Measurements from ENCODE around the gene DUSP2.

The DUSP2 gene

DNA sequence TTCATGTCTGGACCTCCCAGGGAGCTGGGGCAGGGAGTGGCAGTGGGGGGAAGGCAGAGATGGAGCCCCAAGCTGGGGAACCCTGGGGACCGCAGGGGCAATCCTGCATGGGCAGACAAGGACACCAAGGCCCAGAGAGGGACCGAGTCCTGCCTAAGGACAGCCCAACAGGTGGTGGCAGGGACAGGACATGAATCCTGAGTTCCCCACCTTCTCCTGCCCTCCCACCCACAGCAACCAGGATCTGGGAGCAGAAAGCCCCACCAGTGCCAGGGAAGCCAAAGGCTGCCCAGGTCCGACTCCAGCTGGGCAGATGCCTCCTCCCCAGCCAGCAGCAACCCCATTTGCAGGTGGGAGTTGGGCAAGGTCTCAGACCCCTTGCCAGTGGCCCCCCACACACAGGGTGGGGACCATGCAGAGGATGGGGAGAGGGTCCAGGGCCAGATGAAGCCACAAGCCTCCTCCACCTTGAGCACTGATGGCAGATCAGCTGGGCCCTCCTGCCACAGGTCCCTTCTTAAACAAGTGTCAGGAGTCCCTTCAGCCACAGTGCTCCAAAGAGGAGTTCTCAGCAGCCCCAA lies 35.2 kb downstream of the DUSP2 start:
- DNase-seq, result no peak
- Histone ChIP-seq H3K9me2 (replicated peaks; ENCODE audit: insufficient read depth, low read length) (no peaks in the 10 kb centered on the region), H3K27me3 (replicated peaks; ENCODE audit: insufficient read depth, low read length) (peaks cover 21% of the 10 kb centered on the region), H3K4me1 (ENCODE audit: low read length) (no peaks in the 10 kb centered on the region), H3K36me3 (replicated peaks; ENCODE audit: insufficient read depth, low read length) (no peaks in the 10 kb centered on the region), H2AFZ (ENCODE audit: low read length) (no peak overlapping the region), H3K9ac (ENCODE audit: low read length) (no peak overlapping the region), H3K9me3 (replicated peaks; ENCODE audit: insufficient read depth, low read length) (no peaks in the 10 kb centered on the region), H3K4me3 (ENCODE audit: low read length) (no peak overlapping the region), H3K4me2 (ENCODE audit: low read depth, low read length) (no peak overlapping the region), H3F3A (ENCODE audit: insufficient read depth, low read length) (no peaks in the 10 kb centered on the region), H4K20me1 (ENCODE audit: insufficient read depth, low read length) (no peaks in the 10 kb centered on the region), H3K79me2 (ENCODE audit: low read length) (no peaks in the 10 kb centered on the region), H3K27ac (ENCODE audit: low read length) (no peak overlapping the region)
- TF ChIP-seq, protein P1, sequence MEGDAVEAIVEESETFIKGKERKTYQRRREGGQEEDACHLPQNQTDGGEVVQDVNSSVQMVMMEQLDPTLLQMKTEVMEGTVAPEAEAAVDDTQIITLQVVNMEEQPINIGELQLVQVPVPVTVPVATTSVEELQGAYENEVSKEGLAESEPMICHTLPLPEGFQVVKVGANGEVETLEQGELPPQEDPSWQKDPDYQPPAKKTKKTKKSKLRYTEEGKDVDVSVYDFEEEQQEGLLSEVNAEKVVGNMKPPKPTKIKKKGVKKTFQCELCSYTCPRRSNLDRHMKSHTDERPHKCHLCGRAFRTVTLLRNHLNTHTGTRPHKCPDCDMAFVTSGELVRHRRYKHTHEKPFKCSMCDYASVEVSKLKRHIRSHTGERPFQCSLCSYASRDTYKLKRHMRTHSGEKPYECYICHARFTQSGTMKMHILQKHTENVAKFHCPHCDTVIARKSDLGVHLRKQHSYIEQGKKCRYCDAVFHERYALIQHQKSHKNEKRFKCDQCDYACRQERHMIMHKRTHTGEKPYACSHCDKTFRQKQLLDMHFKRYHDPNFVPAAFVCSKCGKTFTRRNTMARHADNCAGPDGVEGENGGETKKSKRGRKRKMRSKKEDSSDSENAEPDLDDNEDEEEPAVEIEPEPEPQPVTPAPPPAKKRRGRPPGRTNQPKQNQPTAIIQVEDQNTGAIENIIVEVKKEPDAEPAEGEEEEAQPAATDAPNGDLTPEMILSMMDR (IDR thresholded peaks at IDR 0.05; ENCODE audit: low read length), result no peak
- no peak for TF ChIP-seq EZH2phosphoT487 (IDR thresholded peaks at IDR 0.05; ENCODE audit: low read length)
- no peak for TF ChIP-seq EZH2 (optimal IDR thresholded peaks at IDR 0.05; ENCODE audit: low read depth, low read length)

DNA sequence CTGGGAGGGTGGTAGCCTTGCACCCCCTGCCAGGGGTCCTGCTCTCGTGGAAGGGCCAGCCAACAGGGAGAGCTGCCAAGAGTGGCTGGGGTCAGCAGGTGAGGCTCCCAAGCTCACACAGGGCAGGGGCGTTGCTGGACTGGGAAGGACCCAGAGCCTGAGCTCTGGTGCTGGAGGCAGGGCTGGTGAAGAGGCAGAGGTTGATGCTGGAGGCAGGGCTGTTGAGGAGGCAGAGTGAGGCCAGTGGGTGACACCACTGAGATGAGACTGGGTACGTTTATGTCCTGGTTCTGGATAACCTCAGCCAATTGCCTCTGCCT lies 35.9 kb downstream of the DUSP2 start:
- no peaks in the 10 kb centered on the region for H3K36me3 ChIP-seq (replicated peaks; ENCODE audit: insufficient read depth, low read length)
- no peak overlapping the region for H3K4me3 ChIP-seq (ENCODE audit: low read length)
- H3K27me3 ChIP-seq (replicated peaks; ENCODE audit: insufficient read depth, low read length), result peaks cover 21% of the 10 kb centered on the region
- H3F3A ChIP-seq (ENCODE audit: insufficient read depth, low read length), result no peaks in the 10 kb centered on the region
- TF ChIP-seq EZH2phosphoT487 (IDR thresholded peaks at IDR 0.05; ENCODE audit: low read length) (no peak), EZH2 (optimal IDR thresholded peaks at IDR 0.05; ENCODE audit: low read depth, low read length) (no peak)
- TF ChIP-seq, protein P1 (IDR thresholded peaks at IDR 0.05; ENCODE audit: low read length), result no peak
- H3K4me1 ChIP-seq (ENCODE audit: low read length), result no peaks in the 10 kb centered on the region
- H2AFZ ChIP-seq (ENCODE audit: low read length), result no peak overlapping the region
- no peak overlapping the region for H3K4me2 ChIP-seq (ENCODE audit: low read depth, low read length)
- DNase-seq, result no peak
- no peak overlapping the region for H3K27ac ChIP-seq (ENCODE audit: low read length)
- H3K9me3 ChIP-seq (replicated peaks; ENCODE audit: insufficient read depth, low read length), result no peaks in the 10 kb centered on the region
- no peaks in the 10 kb centered on the region for H4K20me1 ChIP-seq (ENCODE audit: insufficient read depth, low read length)
- H3K9ac ChIP-seq (ENCODE audit: low read length), result no peak overlapping the region
- H3K79me2 ChIP-seq (ENCODE audit: low read length), result no peaks in the 10 kb centered on the region
- no peaks in the 10 kb centered on the region for H3K9me2 ChIP-seq (replicated peaks; ENCODE audit: insufficient read depth, low read length)

DNA sequence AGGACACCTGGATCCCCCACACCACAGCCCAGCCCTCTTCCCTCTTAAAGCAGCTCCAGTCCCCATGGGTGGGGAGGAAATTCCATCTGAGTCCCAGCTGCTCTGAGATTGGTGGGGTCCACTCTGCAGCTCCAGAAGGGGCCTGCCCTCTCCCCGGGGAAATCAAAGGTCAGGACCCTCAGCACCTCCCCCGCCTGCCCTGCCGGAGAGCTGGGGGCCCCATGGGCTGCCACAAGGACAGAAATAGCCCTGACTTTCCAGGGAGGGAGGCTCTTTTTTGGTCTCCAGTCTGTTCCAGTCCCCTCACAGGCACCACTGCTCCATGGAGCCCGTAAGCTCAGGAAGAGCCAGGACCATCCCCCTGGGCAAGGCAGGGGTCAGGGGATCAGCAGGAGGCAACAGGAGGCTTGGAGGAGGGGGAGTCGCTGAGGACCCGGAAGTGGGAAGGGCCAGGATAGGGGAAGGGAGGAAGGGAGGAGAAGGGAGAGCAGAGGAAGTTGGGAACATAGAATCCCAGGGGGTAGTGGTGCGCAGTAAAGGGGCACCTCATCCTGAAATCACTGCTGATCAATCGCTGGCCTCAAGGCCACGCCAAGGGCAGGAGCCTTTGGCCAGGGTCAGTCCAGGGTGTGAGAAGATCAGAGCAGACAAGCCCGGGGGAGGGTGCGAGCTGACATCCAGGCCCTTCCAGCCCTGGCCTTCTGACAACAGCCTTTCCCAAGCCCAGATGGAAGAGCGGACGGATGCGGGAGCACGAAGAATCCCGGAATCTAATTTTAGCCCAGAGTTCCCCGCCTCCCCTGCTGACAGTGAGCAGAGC lies 36.5 kb downstream of the DUSP2 start:
- H3K9me2 ChIP-seq (replicated peaks; ENCODE audit: insufficient read depth, low read length), result no peaks in the 10 kb centered on the region
- no peaks in the 10 kb centered on the region for H3K79me2 ChIP-seq (ENCODE audit: low read length)
- H3K4me2 ChIP-seq (ENCODE audit: low read depth, low read length), result no peak overlapping the region
- H3K4me3 ChIP-seq (ENCODE audit: low read length), result no peak overlapping the region
- H3F3A ChIP-seq (ENCODE audit: insufficient read depth, low read length), result no peaks in the 10 kb centered on the region
- H3K36me3 ChIP-seq (replicated peaks; ENCODE audit: insufficient read depth, low read length), result no peaks in the 10 kb centered on the region
- no peak for TF ChIP-seq EZH2phosphoT487 (IDR thresholded peaks at IDR 0.05; ENCODE audit: low read length)
- TF ChIP-seq, protein P1 (IDR thresholded peaks at IDR 0.05; ENCODE audit: low read length), result no peak
- TF ChIP-seq EZH2 (optimal IDR thresholded peaks at IDR 0.05; ENCODE audit: low read depth, low read length), result no peak
- DNase-seq, result no peak
- H3K9ac ChIP-seq (ENCODE audit: low read length), result no peak overlapping the region
- H4K20me1 ChIP-seq (ENCODE audit: insufficient read depth, low read length), result no peaks in the 10 kb centered on the region
- H3K9me3 ChIP-seq (replicated peaks; ENCODE audit: insufficient read depth, low read length), result no peaks in the 10 kb centered on the region
- no peaks in the 10 kb centered on the region for H3K4me1 ChIP-seq (ENCODE audit: low read length)
- H3K27me3 ChIP-seq (replicated peaks; ENCODE audit: insufficient read depth, low read length), result peaks cover 17% of the 10 kb centered on the region
- no peak overlapping the region for H3K27ac ChIP-seq (ENCODE audit: low read length)
- no peak overlapping the region for H2AFZ ChIP-seq (ENCODE audit: low read length)
